T-helper 17 cell (primary cell): ENCODE measurements around the gene NEIL1. TPM values are rescaled to one million over a fixed set of nuclear protein-coding genes. Genes with fewer than 3 reads are reported as not detected.

Experiments used
- ATAC-seq: fragments of 150-1000 bp; cut with Tn5 transposase; 2 replicates; pipeline ENCODE4 v1.10.0; 2021; ENCODE audit warnings: mild to moderate bottlenecking, moderate library complexity
- DNase-seq, 3 donors: peaks; one replicate each; pipeline versions ENCODE4 v3.0.0 to v3.0.0-alpha.2; 2020 to 2021
- H3K9me3 ChIP-seq: one replicate; pipeline ENCODE4 v1.7.0; 2013; ENCODE audit warnings: low read length, mild to moderate bottlenecking; ENCODE audit not compliant: control insufficient read depth, poor library complexity, severe bottlenecking
- H3K27ac Mint-ChIP-seq: one replicate; pipeline ENCODE4 v1.8.0; 2022; ENCODE audit warnings: mild to moderate bottlenecking, moderate library complexity, mixed read lengths
- H3K27me3 Mint-ChIP-seq: one replicate; pipeline ENCODE4 v1.8.0; 2022; ENCODE audit warnings: mixed read lengths
- H3K36me3 Mint-ChIP-seq: one replicate; pipeline ENCODE4 v1.8.0; 2022; ENCODE audit warnings: low read depth, mixed read lengths
- H3K4me1 Mint-ChIP-seq: one replicate; pipeline ENCODE4 v1.8.0; 2022; ENCODE audit warnings: mild to moderate bottlenecking, mixed read lengths
- H3K4me3 Mint-ChIP-seq: one replicate; pipeline ENCODE4 v1.8.0; 2022; ENCODE audit warnings: mild to moderate bottlenecking, moderate library complexity, mixed read lengths
- total RNA-seq, 4 donors: library from RNA in 2 of 4; stranded (reverse) in 2 of 4; gene quantifications; one replicate each; pipeline ENCODE4 v1.2.3 and lab custom pipeline; 2022 to 2026

The NEIL1 gene
- total RNA-seq, 2 donors from 2014 or later = 31.6 to 45.0 TPM

DNA sequence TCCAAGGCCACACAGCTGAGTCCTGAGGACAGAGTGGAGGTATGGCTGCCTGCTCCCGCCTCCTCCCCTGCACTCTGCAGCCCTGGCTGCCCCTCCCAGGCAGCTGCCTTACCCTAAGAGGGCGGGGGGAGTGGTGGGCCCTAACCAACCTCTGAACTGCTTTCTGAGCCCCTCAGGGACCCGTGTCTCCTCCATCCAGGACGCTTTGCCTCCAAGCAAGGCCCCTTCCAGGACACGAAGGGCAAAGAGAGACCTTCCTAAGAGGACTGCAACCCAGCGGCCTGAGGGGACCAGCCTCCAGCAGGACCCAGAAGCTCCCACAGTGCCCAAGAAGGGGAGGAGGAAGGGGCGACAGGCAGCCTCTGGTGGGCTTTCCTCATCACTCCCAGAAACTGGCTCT, 7.6 kb downstream of the NEIL1 start:
- Mint-ChIP-seq H3K4me1 (peaks cover 6% of the 10 kb centered on the region), H3K4me3 (no peak overlapping the region), H3K27me3 (no peaks in the 10 kb centered on the region), H3K27ac (no peak overlapping the region), H3K36me3 (no peaks in the 10 kb centered on the region)
- ATAC-seq = no peak
- no peaks in the 10 kb centered on the region for H3K9me3 ChIP-seq
- DNase-seq = no peak

DNA sequence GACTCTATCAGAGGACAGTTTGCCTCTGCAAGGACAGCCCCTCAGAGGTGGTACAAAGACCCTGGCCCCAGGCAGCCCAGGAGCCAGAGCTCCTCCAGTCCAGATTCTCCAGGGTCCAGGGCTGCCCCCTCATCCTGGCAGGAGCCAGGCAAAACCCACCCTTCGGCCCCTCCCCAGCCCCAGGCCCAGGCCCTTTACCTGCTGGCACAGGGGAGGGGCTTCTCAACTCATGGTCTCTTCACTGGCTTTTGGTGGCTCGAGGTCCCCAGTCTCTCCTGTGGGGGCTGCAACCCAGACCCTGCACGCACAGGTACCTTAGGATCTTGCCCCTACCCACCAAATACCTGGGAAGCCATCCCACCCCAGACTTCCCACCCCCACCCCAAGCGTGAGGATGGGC, 8.5 kb downstream of the NEIL1 start:
- no peak overlapping the region for H3K27ac Mint-ChIP-seq

DNA sequence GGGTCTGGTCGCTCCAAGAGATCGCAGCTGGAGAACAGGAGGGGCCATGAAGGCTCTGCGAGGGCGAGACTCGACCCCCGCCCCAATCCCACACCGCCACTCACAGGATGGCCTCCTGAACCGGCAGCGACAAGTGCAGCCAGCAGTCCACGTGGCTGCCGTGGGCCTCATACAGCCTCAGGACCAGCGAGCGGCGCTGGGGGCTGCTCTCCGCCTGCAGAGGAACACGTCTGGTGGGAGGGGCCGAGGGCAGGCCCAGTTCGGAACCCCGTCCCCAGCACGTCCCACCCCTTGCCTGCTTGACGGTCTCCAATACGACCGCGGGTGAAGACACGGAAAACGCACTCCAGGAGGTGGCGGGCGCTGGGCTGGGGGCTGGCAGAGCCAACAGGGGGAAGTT, 9.2 kb downstream of the NEIL1 start:
- Mint-ChIP-seq H3K27me3 (no peaks in the 10 kb centered on the region), H3K36me3 (peaks cover 2% of the 10 kb centered on the region), H3K4me3 (no peak overlapping the region), H3K27ac (no peak overlapping the region), H3K4me1 (peaks cover 5% of the 10 kb centered on the region)
- DNase-seq (no peak), ATAC-seq (no peak)
- no peaks in the 10 kb centered on the region for H3K9me3 ChIP-seq

More for the DNA sequence above, 8.5 kb downstream of the NEIL1 start:
- Mint-ChIP-seq H3K36me3 (peaks cover under 1% of the 10 kb centered on the region), H3K27me3 (no peaks in the 10 kb centered on the region), H3K4me1 (peaks cover 3% of the 10 kb centered on the region), H3K4me3 (no peak overlapping the region)
- ATAC-seq = no peak
- no peaks in the 10 kb centered on the region for H3K9me3 ChIP-seq
- no peak for DNase-seq

DNA sequence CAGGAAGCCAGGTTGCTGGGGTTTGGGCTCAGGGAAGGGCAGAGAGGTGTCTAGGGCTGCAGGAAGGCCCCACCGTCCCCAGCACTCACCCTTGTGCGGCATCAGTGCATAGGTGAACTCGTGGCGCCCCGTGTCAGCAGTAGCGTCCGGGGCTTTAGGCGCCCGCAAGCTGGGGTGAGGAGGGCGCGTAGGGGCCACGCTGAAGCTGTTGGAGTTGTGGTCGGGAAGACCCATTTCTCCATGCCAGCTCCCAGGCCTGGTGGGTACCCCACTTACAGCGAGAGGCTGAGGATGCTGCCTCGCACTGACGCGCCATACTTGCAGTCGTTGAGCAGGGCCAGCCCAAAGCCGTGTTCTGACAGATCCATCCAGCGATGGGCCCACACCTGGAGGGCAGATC, 9.7 kb downstream of the NEIL1 start:
- Mint-ChIP-seq H3K36me3 (peaks cover 2% of the 10 kb centered on the region), H3K4me3 (no peak overlapping the region), H3K27me3 (no peaks in the 10 kb centered on the region), H3K27ac (no peak overlapping the region), H3K4me1 (peaks cover 5% of the 10 kb centered on the region)
- DNase-seq = no peak
- no peak for ATAC-seq
- H3K9me3 ChIP-seq = no peaks in the 10 kb centered on the region

DNA sequence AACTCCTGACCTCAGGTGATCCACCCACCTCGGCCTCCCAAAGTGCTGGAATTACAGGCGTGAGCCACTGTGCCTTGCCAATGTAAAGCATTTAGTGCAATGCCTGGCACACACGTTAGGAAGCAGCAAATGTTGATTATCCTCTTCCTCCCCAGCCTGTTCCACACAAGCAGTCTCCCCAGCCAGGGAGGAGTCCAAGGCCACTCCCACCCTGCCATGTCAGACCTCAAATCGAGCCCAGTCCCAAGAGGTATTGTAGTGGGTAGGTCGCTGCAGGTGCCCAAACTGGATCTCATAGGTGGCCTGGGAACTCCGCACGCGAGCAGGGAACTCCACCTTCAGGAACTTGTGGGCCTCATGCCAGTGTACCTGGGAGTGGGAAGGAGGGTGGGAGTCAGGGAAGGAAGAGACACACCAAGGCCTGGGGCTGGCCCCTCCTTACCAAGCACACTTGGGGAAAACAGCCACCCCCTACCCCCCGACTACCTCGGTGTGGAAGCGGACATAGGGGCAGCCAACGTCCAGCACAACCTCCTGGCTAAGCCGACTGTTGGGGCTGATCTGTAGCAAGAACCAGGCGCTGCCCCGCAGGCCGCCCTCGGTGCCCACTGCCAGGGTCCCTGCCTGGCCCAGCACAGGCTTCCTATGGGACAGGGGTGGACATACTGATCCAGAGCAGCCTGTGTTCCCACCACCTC, 11.3 kb downstream of the NEIL1 start:
- no peak overlapping the region for H3K27ac Mint-ChIP-seq
- no peak overlapping the region for H3K4me3 Mint-ChIP-seq
- H3K27me3 Mint-ChIP-seq = no peaks in the 10 kb centered on the region
- DNase-seq = no peak
- no peak for ATAC-seq
- no peaks in the 10 kb centered on the region for H3K9me3 ChIP-seq
- peaks cover 5% of the 10 kb centered on the region for H3K4me1 Mint-ChIP-seq
- H3K36me3 Mint-ChIP-seq = peaks cover 2% of the 10 kb centered on the region

DNA sequence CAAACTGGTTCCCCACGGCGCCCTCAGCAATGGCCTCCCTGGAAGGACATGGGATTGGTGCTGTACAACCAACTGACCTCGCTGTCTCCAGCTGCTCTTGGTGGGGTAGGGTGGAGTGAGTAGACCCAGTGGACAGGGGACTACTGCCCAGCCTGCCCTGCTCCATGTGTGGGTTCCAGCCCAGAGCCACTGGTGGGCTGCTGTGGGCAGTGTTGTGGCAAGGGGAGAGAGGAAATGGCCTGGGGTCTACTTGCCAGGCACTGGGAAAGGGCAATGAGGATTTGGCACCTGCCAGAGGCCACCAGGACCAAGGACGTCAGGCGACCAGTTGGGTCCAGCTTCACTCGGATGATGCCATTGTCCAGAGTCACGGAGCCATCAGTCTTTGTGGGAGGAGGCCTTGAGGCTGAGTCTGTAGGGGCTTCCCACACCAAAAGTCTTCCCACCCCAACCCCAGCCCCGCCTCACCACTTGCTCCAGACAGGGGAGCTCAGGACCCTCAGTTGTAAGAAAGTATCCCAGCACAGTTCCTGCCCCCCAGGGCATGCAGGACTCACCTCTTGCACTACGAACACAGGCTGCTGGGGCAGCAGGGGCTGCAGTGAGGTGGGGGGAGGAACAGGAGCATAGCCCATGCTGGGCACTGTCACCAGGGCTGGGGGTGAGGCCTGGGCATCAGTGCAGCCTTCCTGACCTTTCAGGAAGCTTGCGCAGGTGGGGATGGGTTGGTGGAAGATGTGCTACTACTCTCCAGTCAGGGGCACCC, 12.1 kb downstream of the NEIL1 start:
- no peak overlapping the region for H3K4me3 Mint-ChIP-seq
- H3K27me3 Mint-ChIP-seq = no peaks in the 10 kb centered on the region
- no peaks in the 10 kb centered on the region for H3K9me3 ChIP-seq
- H3K4me1 Mint-ChIP-seq = peaks cover 5% of the 10 kb centered on the region
- ATAC-seq (no peak), DNase-seq (no peak)
- no peak overlapping the region for H3K27ac Mint-ChIP-seq
- peaks cover 2% of the 10 kb centered on the region for H3K36me3 Mint-ChIP-seq

DNA sequence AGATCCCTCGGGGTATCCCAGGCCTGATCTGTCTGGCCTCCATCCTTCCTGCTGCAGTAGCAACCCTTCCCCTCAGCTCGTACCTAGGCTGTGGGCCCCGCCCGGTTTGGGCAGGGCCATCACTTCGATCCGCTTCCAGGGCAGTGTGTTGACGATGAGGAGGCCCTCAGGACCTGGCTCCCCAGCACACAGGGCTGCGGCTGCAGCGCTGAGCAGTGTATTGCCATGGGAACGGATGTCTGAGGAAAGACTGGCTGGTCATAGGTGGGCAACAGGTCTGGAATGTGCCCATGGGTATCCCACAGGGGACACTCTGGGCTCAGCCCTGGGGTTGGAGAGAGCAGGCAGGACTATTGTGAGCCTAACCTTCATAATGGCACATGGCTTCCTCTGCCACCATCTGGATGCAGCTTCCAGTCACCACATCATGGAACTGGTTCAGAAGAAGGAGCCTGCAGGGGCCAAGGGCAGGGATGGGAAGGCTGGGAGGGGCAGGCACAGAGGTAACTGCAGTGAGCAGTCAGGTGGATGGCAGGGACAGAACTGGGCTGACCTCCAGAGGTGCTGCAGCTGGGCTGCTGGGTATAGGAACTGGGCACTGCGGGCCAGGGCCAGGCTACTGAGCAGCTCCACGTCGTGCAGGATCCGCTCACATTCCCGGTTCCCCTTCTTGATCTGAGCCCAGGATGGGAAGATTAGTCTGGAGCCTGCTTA, 12.9 kb downstream of the NEIL1 start:
- Mint-ChIP-seq H3K4me3 (no peak overlapping the region), H3K36me3 (peaks cover 2% of the 10 kb centered on the region), H3K27ac (peak overlapping the region; percentile 74), H3K27me3 (no peaks in the 10 kb centered on the region), H3K4me1 (peaks cover 7% of the 10 kb centered on the region)
- no peak for DNase-seq
- H3K9me3 ChIP-seq = no peaks in the 10 kb centered on the region
- no peak for ATAC-seq

DNA sequence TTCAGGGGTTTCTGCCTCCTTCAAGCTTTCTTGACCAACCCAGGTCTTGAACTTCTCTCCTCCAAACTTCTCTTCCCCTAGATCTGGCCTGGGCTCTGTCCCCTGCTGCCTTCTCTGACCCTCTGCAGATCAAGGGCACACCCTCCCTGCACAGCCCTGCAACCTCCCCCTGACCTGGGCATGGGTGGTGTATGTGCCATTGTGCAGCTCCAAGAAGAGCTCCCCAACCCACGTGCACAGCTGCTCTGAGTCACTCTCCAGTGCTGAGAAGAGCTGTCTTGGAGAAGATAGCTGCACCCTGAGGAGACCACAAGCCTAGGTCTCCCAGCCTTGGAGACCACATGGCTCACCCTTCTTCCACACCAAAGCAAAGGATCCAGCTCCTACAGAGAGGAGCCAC, 13.6 kb downstream of the NEIL1 start:
- ATAC-seq (no peak), DNase-seq (no peak)
- no peaks in the 10 kb centered on the region for H3K9me3 ChIP-seq
- H3K36me3 Mint-ChIP-seq = peaks cover 2% of the 10 kb centered on the region
- H3K27ac Mint-ChIP-seq = peak overlapping the region; percentile 74
- H3K27me3 Mint-ChIP-seq = no peaks in the 10 kb centered on the region
- H3K4me1 Mint-ChIP-seq = peaks cover 7% of the 10 kb centered on the region
- no peak overlapping the region for H3K4me3 Mint-ChIP-seq

DNA sequence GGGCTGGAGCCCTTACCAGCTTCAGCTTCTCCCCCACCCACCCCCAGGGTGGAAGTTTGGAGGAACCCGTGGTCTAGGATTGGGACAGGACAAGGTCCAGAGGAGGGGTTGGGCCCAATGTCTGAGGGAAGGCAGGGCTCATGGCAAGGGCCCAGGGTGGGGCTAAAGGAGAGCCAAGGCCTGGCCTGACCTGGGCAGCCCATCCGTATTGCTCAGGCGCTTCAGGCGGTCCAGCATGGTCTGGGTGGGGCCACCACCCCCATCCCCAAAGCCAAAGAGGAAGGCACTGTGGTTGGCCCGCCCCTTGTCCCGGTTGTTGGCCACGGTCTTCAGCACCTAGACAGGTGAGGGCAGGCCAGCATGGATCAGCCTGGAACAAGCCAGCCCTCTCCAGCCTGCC, 14.0 kb downstream of the NEIL1 start:
- peaks cover 7% of the 10 kb centered on the region for H3K4me1 Mint-ChIP-seq
- H3K27ac Mint-ChIP-seq = peak overlapping the region; percentile 74
- DNase-seq (no peak), ATAC-seq (no peak)
- H3K9me3 ChIP-seq = no peaks in the 10 kb centered on the region
- peaks cover 2% of the 10 kb centered on the region for H3K36me3 Mint-ChIP-seq
- H3K27me3 Mint-ChIP-seq = no peaks in the 10 kb centered on the region
- no peak overlapping the region for H3K4me3 Mint-ChIP-seq

DNA sequence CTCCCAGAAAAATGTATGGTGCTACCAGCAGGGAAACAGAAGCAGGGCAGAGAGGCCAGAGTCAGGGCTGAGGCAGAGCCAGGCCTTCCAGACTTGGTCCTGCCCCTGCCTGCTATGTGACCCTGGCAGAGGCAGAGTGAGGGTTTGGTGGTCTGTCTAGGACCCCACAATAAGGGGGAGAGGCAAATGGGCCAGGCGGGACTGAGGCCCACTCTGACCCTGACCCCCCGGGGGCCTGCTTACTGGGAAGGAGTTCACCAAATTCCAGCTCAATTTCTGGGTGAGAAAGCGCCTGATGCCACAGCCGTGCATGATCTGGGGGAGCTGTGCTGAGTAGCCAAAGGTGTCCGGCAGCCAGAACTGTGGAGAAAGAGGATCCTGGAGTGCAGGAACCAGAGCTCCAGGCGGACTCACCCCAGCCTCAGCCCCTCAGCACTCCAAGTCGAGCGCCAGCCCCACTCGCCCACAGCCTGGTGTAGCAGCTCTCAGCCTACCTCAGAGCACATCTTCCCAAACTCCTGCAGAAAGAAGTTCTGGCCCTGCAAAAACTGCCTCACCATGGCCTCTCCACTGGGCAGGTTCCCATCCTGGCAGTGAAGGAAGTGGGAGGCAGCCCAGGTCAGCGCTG, 14.6 kb downstream of the NEIL1 start:
- DNase-seq = no peak
- no peaks in the 10 kb centered on the region for H3K9me3 ChIP-seq
- Mint-ChIP-seq H3K4me1 (peaks cover 7% of the 10 kb centered on the region), H3K4me3 (no peak overlapping the region), H3K27me3 (no peaks in the 10 kb centered on the region), H3K27ac (no peak overlapping the region), H3K36me3 (peaks cover 2% of the 10 kb centered on the region)
- no peak for ATAC-seq

DNA sequence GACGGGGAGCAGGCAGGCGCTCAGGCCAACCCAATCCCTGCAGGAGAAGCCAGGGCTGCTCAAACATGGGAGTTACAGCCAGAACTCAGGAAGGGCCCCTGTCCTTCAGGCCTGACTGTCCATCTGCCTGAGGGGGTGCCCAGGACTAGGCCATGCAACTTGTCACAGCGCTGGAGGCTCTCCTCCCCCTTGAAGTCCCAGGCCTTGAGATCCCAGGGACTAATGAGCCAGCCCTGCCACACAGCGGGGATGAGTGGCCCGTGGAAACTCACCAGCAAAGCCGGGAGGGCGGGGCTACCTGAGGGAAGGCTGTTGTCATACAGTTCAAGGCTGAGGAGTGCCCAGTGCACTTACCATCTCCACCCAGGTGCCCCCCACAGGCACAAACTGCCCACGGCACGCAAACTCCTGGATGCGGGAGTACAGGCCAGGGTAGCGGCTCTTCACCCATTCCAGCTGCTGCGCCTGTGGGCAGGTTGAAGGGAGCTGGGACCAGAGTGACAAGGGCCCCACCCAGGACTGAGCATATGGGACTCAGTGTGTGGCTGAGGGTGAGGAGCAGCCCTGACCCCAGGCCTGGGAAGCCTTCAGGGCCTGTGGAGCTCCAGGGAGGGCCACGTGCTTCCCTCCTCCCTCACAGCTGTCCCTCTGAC, 15.3 kb downstream of the NEIL1 start:
- no peak for ATAC-seq
- H3K4me1 Mint-ChIP-seq = peaks cover 7% of the 10 kb centered on the region
- no peaks in the 10 kb centered on the region for H3K9me3 ChIP-seq
- H3K36me3 Mint-ChIP-seq = peaks cover 2% of the 10 kb centered on the region
- H3K4me3 Mint-ChIP-seq = no peak overlapping the region
- H3K27ac Mint-ChIP-seq = no peak overlapping the region
- DNase-seq = no peak
- H3K27me3 Mint-ChIP-seq = no peaks in the 10 kb centered on the region

DNA sequence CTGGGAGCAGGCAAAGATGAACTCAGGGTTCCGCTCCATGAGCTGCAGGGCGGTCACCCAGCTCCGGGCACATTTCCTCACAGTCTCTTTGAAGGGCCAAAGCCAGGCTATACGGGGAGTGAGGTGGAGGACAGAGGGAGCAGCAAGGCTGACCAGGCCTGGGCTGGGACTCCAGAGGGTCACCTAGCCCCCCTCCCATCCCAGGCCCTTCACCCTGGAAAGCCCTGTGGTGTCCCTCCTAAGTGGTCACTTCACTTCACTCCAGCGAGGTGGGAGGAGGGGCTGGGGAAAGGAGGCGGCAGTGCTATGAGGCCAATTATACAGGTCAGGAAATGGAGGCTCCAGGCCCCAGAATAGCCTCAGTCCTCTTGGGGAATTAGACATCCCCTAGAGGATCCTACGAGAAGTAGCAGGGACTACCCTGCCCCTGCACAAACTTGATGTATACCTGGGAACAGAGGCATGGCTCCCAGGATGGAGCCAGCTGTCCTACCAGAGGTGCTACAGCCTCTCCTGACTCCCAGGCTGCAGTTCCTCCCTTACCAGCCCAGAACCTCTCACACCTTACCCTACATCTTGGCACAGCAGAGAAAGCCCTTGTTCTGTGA, 15.9 kb downstream of the NEIL1 start:
- ATAC-seq (no peak), DNase-seq (no peak)
- H3K27me3 Mint-ChIP-seq = no peaks in the 10 kb centered on the region
- peaks cover 9% of the 10 kb centered on the region for H3K4me1 Mint-ChIP-seq
- no peak overlapping the region for H3K27ac Mint-ChIP-seq
- no peak overlapping the region for H3K4me3 Mint-ChIP-seq
- H3K9me3 ChIP-seq = no peaks in the 10 kb centered on the region
- peaks cover 2% of the 10 kb centered on the region for H3K36me3 Mint-ChIP-seq
